GM12878 (cell line): Measurements from ENCODE around the gene ADAR. TPM values are rescaled to one million over a fixed set of nuclear protein-coding genes. Genes with fewer than 3 reads are reported as not detected.

ENCODE experiments used
- ATAC-seq: fragments of 200-7000 bp; cut with Tn5 transposase; 3 replicates; pipeline ENCODE4 v1.9.1; 2020; ENCODE audit warnings: mild to moderate bottlenecking, moderate library complexity
- BruUV-seq: library from RNA; stranded (reverse); fragments of 400-500 nt; replicated peaks from 2 replicates; lab custom pipeline; 2021; lab: Mats Ljungman, UMichigan
- CTCF ChIA-PET: fragments of 300-600 bp; sonication (Branson Sonifier 250); formaldehyde crosslinking; extraction: SDS; loops from one replicate; lab custom pipeline; 2021; ENCODE audit warnings: inconsistent platforms; lab: Yijun Ruan, JAX
- POLR2A ChIA-PET: fragments of 350-600 bp; formaldehyde crosslinking; extraction: SDS; loops from one replicate; lab custom pipeline; 2021; ENCODE audit warnings: inconsistent platforms; lab: Charles Lee
- RAD21 ChIA-PET: fragments of 300-600 bp; sonication (Branson Sonifier 250); formaldehyde crosslinking; loops from one replicate; lab custom pipeline; 2023; ENCODE audit warnings: antibody characterized with exemption; ENCODE audit not compliant: unreplicated experiment; lab: Charles Lee
- SMC1A ChIA-PET: fragments of 300-600 bp; sonication (Branson Sonifier 250); formaldehyde crosslinking; loops from one replicate; lab custom pipeline; 2023; ENCODE audit not compliant: unreplicated experiment, uncharacterized antibody; lab: Charles Lee
- DNase-seq: peaks from one replicate; pipeline ENCODE4 v3.0.0-alpha.2; 2011; ENCODE audit warnings: low read depth, low spot score
- FAIRE-seq: peaks from 3 replicates; lab custom pipeline; 2011; peaks lifted over from hg19 to GRCh38; lab: Jason Lieb, UNC
- H2AFZ ChIP-seq: 2 replicates; pipeline ENCODE4 v1.6.0; 2011; ENCODE audit warnings: low read depth, low read length, control low read depth; ENCODE audit not compliant: control insufficient read depth
- H3K27ac ChIP-seq: 2 replicates; pipeline ENCODE4 v1.5.1; 2011; ENCODE audit warnings: control low read depth; ENCODE audit not compliant: control insufficient read depth, insufficient read depth
- H3K27me3 ChIP-seq, 2 experiments: replicated peaks in 1 of 2; 2 replicates each; pipeline versions ENCODE4 v1.6.0 to v1.6.1; 2011; ENCODE audit warnings: low read length in 1 of 2; ENCODE audit not compliant: control insufficient read depth in 2 of 2, insufficient read depth in 2 of 2
- H3K36me3 ChIP-seq, 2 experiments: 2 replicates each; pipeline ENCODE4 v1.5.1; 2011; ENCODE audit warnings: low read length in 1 of 2; ENCODE audit not compliant: control insufficient read depth in 2 of 2, insufficient read depth in 2 of 2
- H3K4me1 ChIP-seq: 2 replicates; pipeline ENCODE4 v1.6.1; 2011; ENCODE audit warnings: mild to moderate bottlenecking, low read length, moderate library complexity, mixed read lengths; ENCODE audit not compliant: control insufficient read depth, insufficient read depth
- H3K4me2 ChIP-seq: 2 replicates; pipeline ENCODE4 v1.6.0; 2011; ENCODE audit warnings: control low read depth; ENCODE audit not compliant: control insufficient read depth, insufficient read depth
- H3K4me3 ChIP-seq: fragments of 200-600 bp; sonication (generic); 2 replicates; pipeline ENCODE4 v1.5.1; 2016
- H3K79me2 ChIP-seq: 2 replicates; pipeline ENCODE4 v1.6.0; 2011; ENCODE audit warnings: low read length; ENCODE audit not compliant: control insufficient read depth, insufficient read depth
- H3K9ac ChIP-seq: 2 replicates; pipeline ENCODE4 v1.8.0; 2011; ENCODE audit warnings: low read length, control low read depth, mixed read lengths; ENCODE audit not compliant: control insufficient read depth, insufficient read depth
- H3K9me3 ChIP-seq: replicated peaks from 3 replicates; pipeline ENCODE4 v1.5.1; 2011; ENCODE audit warnings: mild to moderate bottlenecking, low read length; ENCODE audit not compliant: control insufficient read depth, insufficient read depth
- H4K20me1 ChIP-seq: 2 replicates; pipeline ENCODE4 v1.6.0; 2011; ENCODE audit not compliant: control insufficient read depth, insufficient read depth
- FOXK2 ChIP-seq: fragments of 450-650 bp; IDR thresholded peaks from 2 replicates; pipeline ENCODE4 v1.6.1; 2017; ENCODE audit warnings: mild to moderate bottlenecking, moderate library complexity
- POU2F2 ChIP-seq: IDR thresholded peaks from 3 replicates; pipeline ENCODE4 v1.6.1; 2011; ENCODE audit warnings: low read depth, mild to moderate bottlenecking, low read length, borderline replicate concordance
- STAT1 ChIP-seq: fragments of 450-650 bp; conservative IDR thresholded peaks from 2 replicates; pipeline ENCODE4 v1.6.1; 2014; ENCODE audit warnings: antibody characterized with exemption, mild to moderate bottlenecking
- TCF3 ChIP-seq: IDR thresholded peaks from 2 replicates; pipeline ENCODE4 v1.6.1; 2012; ENCODE audit warnings: low read depth, mild to moderate bottlenecking, low read length, borderline replicate concordance; ENCODE audit not compliant: insufficient read depth
- WGBS: methylation state at CpG from one replicate; pipeline ENCODE4 v1.1.6; 2016; ENCODE audit warnings: low lambda C conversion rate; ENCODE audit not compliant: insufficient replicate concordance, insufficient coverage; ENCODE audit errors: missing lambda C conversion rate; 5-methylcytosine and 5-hydroxymethylcytosine counted together
- in situ Hi-C: fragments of 300-500 bp; cut with MboI; formaldehyde crosslinking; loops from 9 replicates; pipeline ENCODE4 v1.14.3; 2018; ENCODE audit warnings: mixed read lengths
- intact Hi-C: fragments of 100-400 bp; cut with micrococcal nuclease; formaldehyde crosslinking; loops from one replicate; pipeline ENCODE4 v1.14.2; 2022; ENCODE audit not compliant: unreplicated experiment
- polyA plus RNA-seq, 11 experiments: library from polyadenylated mRNA; depleted of rRNA in 4 of 11; unstranded in 6 of 11; stranded (reverse) in 5 of 11; fragments of >200 nt; fragmentation: Nextera tagmentation in 4 of 11; fragmentation: Illumina TruSeq in 1 of 11; extraction: Ambion mirVana in 4 of 11; extraction: Trizol in 1 of 11; gene quantifications; 1 replicate in 1 of 11; 2 replicates in 10 of 11; pipeline versions ENCODE4 v1.2.1 to v1.2.3, GENCODE V29; 2011 to 2016; ENCODE audit warnings: inconsistent platforms in 2 of 11, missing spikeins in 2 of 11, low read depth in 1 of 11
- total RNA-seq, 4 experiments: library from RNA; depleted of rRNA in 3 of 4; stranded (reverse); fragments of >200 nt in 3 of 4; fragmentation: Illumina TruSeq in 1 of 4; extraction: Trizol in 1 of 4; gene quantifications; 2 replicates each; pipeline versions ENCODE4 v1.2.1 to v1.2.3, GENCODE V29; 2013 to 2021
- TF ChIP-seq, protein P1 (sequence below): fragments of 450-650 bp; IDR thresholded peaks from 2 replicates; pipeline ENCODE4 v1.6.1; 2018; ENCODE audit warnings: borderline replicate concordance, mild to moderate bottlenecking; ENCODE audit not compliant: partially characterized antibody
- TF ChIP-seq, protein P2 (sequence below): IDR thresholded peaks from 2 replicates; pipeline ENCODE4 v1.6.1; 2011; ENCODE audit warnings: low read depth, mild to moderate bottlenecking, low read length, moderate library complexity, borderline replicate concordance; ENCODE audit errors: extremely low read depth

Gene ADAR
- total and polyA plus RNA-seq, 10 of the 15 experiments (the other 5 are each of a cell fraction or from before 2014, with no cell fraction given) = 55.5 to 413 (median 176) TPM

DNA sequence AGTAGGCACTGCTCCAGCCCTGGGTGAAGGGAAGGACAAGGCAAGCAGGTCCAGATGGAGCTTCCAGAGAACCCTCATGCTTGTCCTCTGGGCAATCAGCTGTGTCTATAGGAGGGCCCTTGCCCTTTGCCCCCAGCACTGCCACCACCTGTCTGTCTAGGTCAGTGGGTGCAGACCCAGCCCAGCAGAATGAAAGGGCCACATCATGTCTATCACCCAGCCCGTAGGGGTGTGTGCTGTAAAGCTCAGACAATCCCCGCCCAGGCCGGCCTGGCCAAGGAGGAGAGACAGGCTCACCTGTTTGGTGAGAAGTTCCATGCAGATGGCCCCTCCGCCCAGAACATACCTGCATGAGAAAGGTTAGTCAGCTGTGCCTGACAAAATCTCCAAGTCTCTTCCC lies 56.5 kb downstream of the ADAR start:
- peaks cover 34 to 53% of the 10 kb centered on the region in 2 experiments for H3K36me3 ChIP-seq
- H3K79me2 ChIP-seq = peaks cover 12% of the 10 kb centered on the region
- H3K9ac ChIP-seq = no peak overlapping the region
- DNase-seq = no peak
- H3K9me3 ChIP-seq = no peaks in the 10 kb centered on the region
- no peak for FAIRE-seq
- in situ Hi-C loops = loop anchor here (5.0 kb wide), 1 partner anchor 64 kb away; no protein-coding TSS in a partner anchor
- intact Hi-C loops = no loop called here
- H3K27me3 ChIP-seq = no peaks in the 10 kb centered on the region
- H3K4me2 ChIP-seq = no peak overlapping the region
- no peak for ATAC-seq
- ChIA-PET POLR2A (no interaction called here), SMC1A (interaction anchor here (0.9 to 6.9 kb wide), 3 partner anchors 70 to 84 kb away, joined by 3 to 151 read pairs (median 20); no protein-coding TSS in a partner anchor), CTCF (interaction anchor here (1.4 kb wide), 1 partner anchor 17 kb away, joined by 3 read pairs; no protein-coding TSS in a partner anchor), RAD21 (interaction anchor here (7.0 kb wide), 1 partner anchor 69 kb away, joined by 189 read pairs; no protein-coding TSS in a partner anchor)
- WGBS = 99% methylated on average over 4 of the region's 4 CpGs
- peaks cover 17% of the 10 kb centered on the region for H3K4me1 ChIP-seq
- H3K4me3 ChIP-seq = no peak overlapping the region
- H3K27ac ChIP-seq = no peak overlapping the region
- BruUV-seq = no TSS peak
- H2AFZ ChIP-seq = no peak overlapping the region
- peaks cover 6% of the 10 kb centered on the region; the same call in 1 of the 2 replicates for H4K20me1 ChIP-seq
- TF ChIP-seq TCF3 (no peak), POU2F2 (no peak), STAT1 (no peak), FOXK2 (no peak)
- TF ChIP-seq, protein P1, sequence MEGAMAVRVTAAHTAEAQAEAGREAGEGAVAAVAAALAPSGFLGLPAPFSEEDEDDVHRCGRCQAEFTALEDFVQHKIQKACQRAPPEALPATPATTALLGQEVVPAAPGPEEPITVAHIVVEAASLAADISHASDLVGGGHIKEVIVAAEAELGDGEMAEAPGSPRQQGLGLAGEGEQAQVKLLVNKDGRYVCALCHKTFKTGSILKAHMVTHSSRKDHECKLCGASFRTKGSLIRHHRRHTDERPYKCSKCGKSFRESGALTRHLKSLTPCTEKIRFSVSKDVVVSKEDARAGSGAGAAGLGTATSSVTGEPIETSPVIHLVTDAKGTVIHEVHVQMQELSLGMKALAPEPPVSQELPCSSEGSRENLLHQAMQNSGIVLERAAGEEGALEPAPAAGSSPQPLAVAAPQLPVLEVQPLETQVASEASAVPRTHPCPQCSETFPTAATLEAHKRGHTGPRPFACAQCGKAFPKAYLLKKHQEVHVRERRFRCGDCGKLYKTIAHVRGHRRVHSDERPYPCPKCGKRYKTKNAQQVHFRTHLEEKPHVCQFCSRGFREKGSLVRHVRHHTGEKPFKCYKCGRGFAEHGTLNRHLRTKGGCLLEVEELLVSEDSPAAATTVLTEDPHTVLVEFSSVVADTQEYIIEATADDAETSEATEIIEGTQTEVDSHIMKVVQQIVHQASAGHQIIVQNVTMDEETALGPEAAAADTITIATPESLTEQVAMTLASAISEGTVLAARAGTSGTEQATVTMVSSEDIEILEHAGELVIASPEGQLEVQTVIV = no peak
- TF ChIP-seq, protein P2, sequence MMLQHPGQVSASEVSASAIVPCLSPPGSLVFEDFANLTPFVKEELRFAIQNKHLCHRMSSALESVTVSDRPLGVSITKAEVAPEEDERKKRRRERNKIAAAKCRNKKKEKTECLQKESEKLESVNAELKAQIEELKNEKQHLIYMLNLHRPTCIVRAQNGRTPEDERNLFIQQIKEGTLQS = no peak
